Common myeloid progenitor, CD34-positive (primary cell): ENCODE data around the gene SNRNP48.

Source experiments
- CTCF ChIA-PET: fragments of 350-600 bp; sonication (Branson Sonifier 250); formaldehyde crosslinking; loops from one replicate; lab custom pipeline; 2021; ENCODE audit warnings: antibody characterized with exemption; lab: Charles Lee
- POLR2A ChIA-PET: fragments of 350-600 bp; sonication (Branson Sonifier 250); formaldehyde crosslinking; loops from one replicate; lab custom pipeline; 2021; ENCODE audit warnings: antibody characterized with exemption; lab: Charles Lee
- DNase-seq, 3 donors: peaks; one replicate each; pipeline versions ENCODE4 v3.0.0 to v3.0.0-alpha.2; 2013
- H3K27ac ChIP-seq, 2 experiments: 1 replicate in 1 of 2; 2 replicates in 1 of 2; pipeline ENCODE4 v1.7.0; 2013; ENCODE audit warnings: inconsistent platforms in 2 of 2, low read length in 2 of 2, mild to moderate bottlenecking in 2 of 2, low read depth in 1 of 2, moderate library complexity in 1 of 2; ENCODE audit not compliant: severe bottlenecking in 2 of 2, insufficient read depth in 1 of 2, poor library complexity in 1 of 2
- H3K27me3 ChIP-seq, 5 experiments: replicated peaks in 2 of 5; 1 replicate in 3 of 5; 2 replicates in 2 of 5; pipeline versions ENCODE4 v1.6.1 to v1.7.0; 2013; ENCODE audit warnings: low read length in 4 of 5, mild to moderate bottlenecking in 2 of 5, moderate library complexity in 2 of 5, inconsistent platforms in 1 of 5; ENCODE audit not compliant: insufficient read depth in 5 of 5, control insufficient read depth in 4 of 5
- H3K36me3 ChIP-seq, 4 experiments: 1 replicate in 2 of 4; 2 replicates in 2 of 4; pipeline versions ENCODE4 v1.6.1 to v1.7.0; 2013; ENCODE audit warnings: low read length in 3 of 4, control low read depth in 1 of 4, mild to moderate bottlenecking in 1 of 4; ENCODE audit not compliant: control insufficient read depth in 4 of 4, insufficient read depth in 4 of 4
- H3K4me1 ChIP-seq, 4 experiments: 1 replicate in 3 of 4; 2 replicates in 1 of 4; pipeline versions ENCODE4 v1.6.1 to v1.7.1; 2013; ENCODE audit warnings: low read length in 3 of 4, mild to moderate bottlenecking in 3 of 4, control low read depth in 1 of 4, inconsistent platforms in 1 of 4, moderate library complexity in 1 of 4; ENCODE audit not compliant: control insufficient read depth in 4 of 4, insufficient read depth in 4 of 4; ENCODE audit errors: control extremely low read depth in 1 of 4
- H3K4me3 ChIP-seq, 7 experiments: 1 replicate in 4 of 7; 2 replicates in 3 of 7; pipeline versions ENCODE4 v1.5.1 to v1.7.0; 2013; ENCODE audit warnings: mild to moderate bottlenecking in 7 of 7, low read length in 6 of 7, moderate library complexity in 6 of 7, inconsistent platforms in 2 of 7, low read depth in 2 of 7, control low read depth in 1 of 7; ENCODE audit not compliant: insufficient read depth in 4 of 7, control insufficient read depth in 1 of 7; ENCODE audit errors: extremely low read depth in 1 of 7
- H3K9me3 ChIP-seq, 5 experiments: 1 replicate in 4 of 5; 2 replicates in 1 of 5; pipeline versions ENCODE4 v1.6.1 to v1.7.1; 2013; ENCODE audit warnings: low read length in 4 of 5, mild to moderate bottlenecking in 2 of 5, inconsistent platforms in 1 of 5, low read depth in 1 of 5, moderate library complexity in 1 of 5; ENCODE audit not compliant: control insufficient read depth in 4 of 5, insufficient read depth in 2 of 5; ENCODE audit errors: control extremely low read depth in 1 of 5
- WGBS: methylation state at CpG from one replicate; pipeline ENCODE4 v1.1.5; 2013; ENCODE audit not compliant: insufficient coverage; 5-methylcytosine and 5-hydroxymethylcytosine counted together

SNRNP48 gene

GRCh38 chr6:7543789-7544424 lies 46.1 kb upstream of the SNRNP48 start:
- CTCF ChIA-PET, result no interaction called here
- H3K4me3 ChIP-seq, result no peak overlapping the region
- H3K27me3 ChIP-seq, result peaks cover 33 to 97% (median 56%) of the 10 kb centered on the region in 5 experiments
- H3K36me3 ChIP-seq, result no peaks in the 10 kb centered on the region
- peak in 2 of 3 donors; percentile 11 to 21 for DNase-seq
- WGBS, result 44% methylated on average over 11 of the region's 13 CpGs
- H3K9me3 ChIP-seq, result no peaks in the 10 kb centered on the region
- peaks cover 4 to 27% (median 22%) of the 10 kb centered on the region in 4 experiments for H3K4me1 ChIP-seq
- POLR2A ChIA-PET, result no interaction called here
- H3K27ac ChIP-seq, result no peak overlapping the region

DNA sequence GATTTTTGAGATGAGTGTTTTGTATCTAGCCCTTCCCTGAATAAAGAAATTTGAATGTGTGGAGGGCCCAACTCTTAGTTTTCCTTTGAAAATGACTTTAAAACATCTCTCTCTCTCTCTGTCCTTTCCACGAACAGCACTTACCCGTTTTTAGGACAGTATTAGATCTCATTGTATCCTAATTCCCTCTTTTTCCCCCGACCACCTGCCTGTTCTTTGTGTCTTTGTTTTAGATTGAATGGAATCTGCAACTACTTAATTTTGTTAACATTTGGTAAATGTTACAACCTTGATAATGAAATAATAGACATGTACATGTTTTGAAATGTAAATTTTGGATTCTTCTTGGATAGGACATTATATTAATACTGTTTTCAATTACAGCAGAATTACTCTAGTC lies 45.4 kb upstream of the SNRNP48 start:
- Histone ChIP-seq H3K27ac (no peak overlapping the region), H3K4me1 (peaks cover 4 to 27% (median 22%) of the 10 kb centered on the region in 4 experiments), H3K4me3 (no peak overlapping the region), H3K36me3 (no peaks in the 10 kb centered on the region), H3K9me3 (no peaks in the 10 kb centered on the region), H3K27me3 (peaks cover 31 to 93% (median 53%) of the 10 kb centered on the region in 5 experiments)
- ChIA-PET CTCF (no interaction called here), POLR2A (no interaction called here)
- no CpG with 5 or more reads among the region's 3 CpGs for WGBS
- no peak for DNase-seq

- peaks cover 26 to 90% (median 47%) of the 10 kb centered on the region in 5 experiments for H3K27me3 ChIP-seq
- no peak for DNase-seq
- H3K4me3 ChIP-seq, result no peak overlapping the region
- WGBS, result 91% methylated on average over 11 of the region's 12 CpGs
- H3K27ac ChIP-seq, result no peak overlapping the region
- H3K9me3 ChIP-seq, result no peaks in the 10 kb centered on the region
- POLR2A ChIA-PET, result interaction anchor here (0.5 kb wide), 1 partner anchor 10 kb away, joined by 4 read pairs; no protein-coding TSS in a partner anchor
- CTCF ChIA-PET, result no interaction called here
- H3K4me1 ChIP-seq, result peaks cover 4 to 26% (median 22%) of the 10 kb centered on the region in 4 experiments
- H3K36me3 ChIP-seq, result no peaks in the 10 kb centered on the region
Observed at GRCh38 chr6:7545316-7546019, 44.5 kb upstream of the SNRNP48 start.

- Histone ChIP-seq H3K27ac (no peak overlapping the region), H3K4me3 (no peak overlapping the region), H3K27me3 (peaks cover 21 to 85% (median 44%) of the 10 kb centered on the region in 5 experiments), H3K9me3 (no peaks in the 10 kb centered on the region), H3K4me1 (peaks cover 1 to 21% (median 17%) of the 10 kb centered on the region in 4 experiments), H3K36me3 (no peaks in the 10 kb centered on the region)
- DNase-seq, result no peak
- whole genome bisulfite sequencing, result 96% methylated on average over 5 of the region's 6 CpGs
- ChIA-PET POLR2A (interaction anchor here (0.5 kb wide), 1 partner anchor 10 kb away, joined by 4 read pairs; no protein-coding TSS in a partner anchor), CTCF (interaction anchor here (0.9 to 1.1 kb wide), 2 partner anchors 9 to 35 kb away, joined by 3 read pairs; no protein-coding TSS in a partner anchor)
Observed at GRCh38 chr6:7546020-7546369, 44.0 kb upstream of the SNRNP48 start.

GRCh38 chr6:7546383-7546782 lies 43.6 kb upstream of the SNRNP48 start:
- H3K4me1 ChIP-seq, result peaks cover 0 to 17% (median 13%) of the 10 kb centered on the region in 4 experiments
- ChIA-PET CTCF (interaction anchor here (0.9 to 1.1 kb wide), 2 partner anchors 8 to 35 kb away, joined by 3 read pairs; no protein-coding TSS in a partner anchor), POLR2A (no interaction called here)
- no CpG with 5 or more reads among the region's 2 CpGs for WGBS
- no peak overlapping the region for H3K4me3 ChIP-seq
- no peak for DNase-seq
- no peaks in the 10 kb centered on the region for H3K9me3 ChIP-seq
- peaks cover 21 to 85% (median 41%) of the 10 kb centered on the region in 5 experiments for H3K27me3 ChIP-seq
- H3K36me3 ChIP-seq, result no peaks in the 10 kb centered on the region
- no peak overlapping the region for H3K27ac ChIP-seq

DNA sequence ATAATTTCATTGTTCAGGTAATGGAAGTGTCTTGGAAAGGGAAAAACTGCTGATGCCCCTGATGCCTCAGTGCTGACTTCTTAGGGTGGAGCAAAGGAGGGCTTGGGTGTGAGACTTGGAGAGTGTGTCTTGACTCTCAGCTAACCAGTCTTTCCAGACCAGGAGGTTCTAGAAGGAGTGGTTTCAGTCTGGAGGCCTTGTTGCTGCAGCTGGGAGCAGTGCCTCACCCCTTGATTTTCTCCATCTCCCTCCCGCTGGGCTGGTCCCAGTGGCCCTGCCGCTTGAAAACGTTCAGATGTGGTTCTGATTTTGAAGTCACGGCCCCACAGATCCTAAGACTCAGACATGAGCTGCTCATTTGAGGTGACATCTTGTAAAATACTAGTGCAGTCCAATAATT lies 43.1 kb upstream of the SNRNP48 start:
- ChIA-PET POLR2A (no interaction called here), CTCF (interaction anchor here (0.6 to 1.1 kb wide), 3 partner anchors 8 to 34 kb away, joined by 3 read pairs; no protein-coding TSS in a partner anchor)
- WGBS, result 86% methylated on average over 4 of the region's 4 CpGs

More for the DNA sequence above, 43.1 kb upstream of the SNRNP48 start:
- DNase-seq, result no peak
- Histone ChIP-seq H3K27ac (no peak overlapping the region), H3K27me3 (peaks cover 19 to 85% (median 38%) of the 10 kb centered on the region in 5 experiments), H3K4me3 (no peak overlapping the region), H3K36me3 (no peaks in the 10 kb centered on the region), H3K4me1 (peaks cover 0 to 12% (median 8%) of the 10 kb centered on the region in 4 experiments), H3K9me3 (peaks cover 0 to 2% (median 0%) of the 10 kb centered on the region in 5 experiments)
